ENCODE data around the gene RBCK1.

DNA sequence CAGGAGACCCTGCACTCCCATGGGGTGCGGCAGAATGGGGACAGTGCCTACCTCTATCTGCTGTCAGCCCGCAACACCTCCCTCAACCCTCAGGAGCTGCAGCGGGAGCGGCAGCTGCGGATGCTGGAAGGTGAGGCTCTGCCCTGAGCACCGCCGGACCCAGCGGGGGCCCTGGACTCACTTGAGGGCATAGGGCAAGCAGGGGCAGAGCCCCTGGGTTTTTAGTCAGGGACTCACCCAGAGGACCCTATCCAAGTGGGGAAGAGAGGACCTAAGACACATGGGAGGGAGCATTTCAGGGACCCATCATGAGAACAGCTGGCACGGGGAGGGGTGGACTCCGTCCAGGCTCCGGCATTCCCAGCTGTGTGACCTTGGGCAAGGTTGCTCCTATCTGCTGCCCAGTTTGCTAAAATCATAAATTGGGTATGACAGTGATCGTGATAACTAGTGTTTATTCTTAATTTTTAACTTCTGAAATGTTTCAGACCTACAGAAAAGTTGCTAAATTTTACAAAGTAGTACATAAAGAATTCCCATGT, 9.8 kb downstream of the RBCK1 start:
- TF ChIP-seq, protein P1, sequence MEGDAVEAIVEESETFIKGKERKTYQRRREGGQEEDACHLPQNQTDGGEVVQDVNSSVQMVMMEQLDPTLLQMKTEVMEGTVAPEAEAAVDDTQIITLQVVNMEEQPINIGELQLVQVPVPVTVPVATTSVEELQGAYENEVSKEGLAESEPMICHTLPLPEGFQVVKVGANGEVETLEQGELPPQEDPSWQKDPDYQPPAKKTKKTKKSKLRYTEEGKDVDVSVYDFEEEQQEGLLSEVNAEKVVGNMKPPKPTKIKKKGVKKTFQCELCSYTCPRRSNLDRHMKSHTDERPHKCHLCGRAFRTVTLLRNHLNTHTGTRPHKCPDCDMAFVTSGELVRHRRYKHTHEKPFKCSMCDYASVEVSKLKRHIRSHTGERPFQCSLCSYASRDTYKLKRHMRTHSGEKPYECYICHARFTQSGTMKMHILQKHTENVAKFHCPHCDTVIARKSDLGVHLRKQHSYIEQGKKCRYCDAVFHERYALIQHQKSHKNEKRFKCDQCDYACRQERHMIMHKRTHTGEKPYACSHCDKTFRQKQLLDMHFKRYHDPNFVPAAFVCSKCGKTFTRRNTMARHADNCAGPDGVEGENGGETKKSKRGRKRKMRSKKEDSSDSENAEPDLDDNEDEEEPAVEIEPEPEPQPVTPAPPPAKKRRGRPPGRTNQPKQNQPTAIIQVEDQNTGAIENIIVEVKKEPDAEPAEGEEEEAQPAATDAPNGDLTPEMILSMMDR (IDR thresholded peaks at IDR 0.05) = no peak
- no peak for TF ChIP-seq POLR2A (IDR thresholded peaks at IDR 0.05)
- TF ChIP-seq POLR2AphosphoS5 (IDR thresholded peaks at IDR 0.05; ENCODE audit: insufficient read depth in 1 of 2, low read depth in 1 of 2) = no peak

Measured in vagina (tissue), 2 donors.